Kidney (tissue), 14 donors: ENCODE data around the gene SMAGP. TPM values are rescaled to one million over a fixed set of nuclear protein-coding genes. Genes with fewer than 3 reads are reported as not detected.

Experiments used
- DNase-seq, 5 donors: peaks; one replicate each; pipeline ENCODE4 v3.0.0-alpha.2; 2013 to 2020
- FAIRE-seq: peaks from 2 replicates; lab custom pipeline; 2012; peaks lifted over from hg19 to GRCh38; lab: Jason Lieb, UNC
- H3K27ac ChIP-seq, 2 donors: one replicate each; pipeline ENCODE4 v1.7.0; 2013; ENCODE audit warnings: low read depth in 2 of 2, low read length in 2 of 2, inconsistent platforms in 1 of 2
- H3K27me3 ChIP-seq: one replicate; pipeline ENCODE4 v1.7.1; 2013; ENCODE audit warnings: low read length, inconsistent platforms; ENCODE audit not compliant: control insufficient read depth, insufficient read depth
- H3K36me3 ChIP-seq, 3 donors: one replicate each; pipeline versions ENCODE4 v1.7.0 to v1.7.1; 2013; ENCODE audit warnings: low read length in 3 of 3, control low read depth in 1 of 3, inconsistent platforms in 1 of 3; ENCODE audit not compliant: insufficient read depth in 3 of 3, control insufficient read depth in 2 of 3
- H3K4me1 ChIP-seq, 3 donors: one replicate each; pipeline versions ENCODE4 v1.7.0 to v1.7.1; 2013; ENCODE audit warnings: low read length in 3 of 3, inconsistent platforms in 1 of 3, low read depth in 1 of 3; ENCODE audit not compliant: control insufficient read depth in 2 of 3, insufficient read depth in 2 of 3
- H3K4me3 ChIP-seq, 3 donors: one replicate each; pipeline versions ENCODE4 v1.7.0 to v1.8.1; 2013; ENCODE audit warnings: low read length in 3 of 3, control low read depth in 1 of 3, inconsistent platforms in 1 of 3
- H3K9ac ChIP-seq, 3 donors: one replicate each; pipeline versions ENCODE4 v1.7.0 to v1.7.1; 2013; ENCODE audit warnings: low read length in 3 of 3, control low read depth in 1 of 3, inconsistent platforms in 1 of 3
- H3K9me3 ChIP-seq, 3 donors: one replicate each; pipeline versions ENCODE4 v1.7.0 to v1.7.1; 2013; ENCODE audit warnings: low read length in 3 of 3, control low read depth in 1 of 3, inconsistent platforms in 1 of 3; ENCODE audit not compliant: control insufficient read depth in 2 of 3, insufficient read depth in 1 of 3
- intact Hi-C: fragments of 100-400 bp; cut with DNase I; formaldehyde crosslinking; loops from one replicate; pipeline ENCODE4 v1.11.1; 2022
- polyA plus RNA-seq: library from polyadenylated mRNA; stranded (reverse); fragments of 350-450 nt; fragmentation: Illumina TruSeq; extraction: RNeasy Lipid Tissue Mini Kit (QIAGEN cat#74804); gene quantifications from one replicate; pipeline ENCODE4 v1.2.3, GENCODE V29; 2014; ENCODE audit warnings: low read depth, low replicate concordance; ENCODE audit not compliant: insufficient read depth
- total RNA-seq: library from RNA; stranded (reverse); fragmentation: NEBNext Ultra II Directional; extraction: Animal tissue kit (Norgen Biotek cat#: 25700); gene quantifications from one replicate; pipeline ENCODE4 v1.2.1, GENCODE V29; 2021
- TF ChIP-seq, protein P1 (sequence below): IDR thresholded peaks from 3 replicates; pipeline ENCODE4 v1.5.1; 2012; ENCODE audit warnings: mild to moderate bottlenecking, moderate library complexity, borderline replicate concordance; ENCODE audit not compliant: insufficient read depth; ENCODE audit errors: extremely low read depth
- donor health status: control.
- donor health status: control.
- donor health status: control.
- donor health status: control.
- donor health status: control.
- donor health status: DM: yes; HTN: yes; CAD: no.
- donor health status: Normal renal cell carcinoma (clear cell type).

The SMAGP gene
- total and polyA plus RNA-seq, 2 donors from 2014 or later = 22.8 to 28.5 TPM

DNA sequence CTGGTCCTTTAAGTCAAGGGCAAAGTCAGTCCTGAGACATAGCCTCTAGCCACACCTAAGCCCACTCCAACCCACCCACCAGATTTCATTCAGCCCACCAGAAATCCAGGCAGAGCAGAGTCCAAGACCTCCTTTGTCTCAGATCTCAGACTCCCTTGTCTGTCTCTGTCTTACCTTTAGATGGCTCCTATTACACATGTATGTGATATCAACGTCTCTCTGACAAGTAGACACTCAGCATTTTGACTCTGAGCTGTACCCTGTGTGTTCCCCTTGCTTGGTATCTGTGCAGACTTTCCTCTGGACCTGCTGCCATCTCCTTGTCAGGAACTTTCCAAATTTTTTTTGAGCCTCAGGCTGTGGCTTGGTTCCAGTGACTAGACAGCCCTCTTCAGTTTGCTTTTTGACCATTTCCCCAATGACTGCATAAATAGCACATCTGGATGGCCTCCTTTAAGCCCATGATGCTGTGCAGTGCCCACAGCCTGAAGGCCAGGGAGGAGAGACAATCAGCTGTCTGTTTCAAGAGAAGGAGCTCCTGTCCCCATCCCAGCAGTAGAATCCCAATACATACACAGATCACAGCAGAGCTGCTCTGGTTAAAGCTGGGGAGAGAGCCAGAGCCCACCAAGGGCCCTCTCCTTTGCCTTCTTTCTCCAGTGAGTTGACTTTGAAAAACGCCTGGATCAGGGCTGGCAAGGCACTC, 59.4 kb downstream of the SMAGP start:
- Histone ChIP-seq H3K36me3 (no peaks in the 10 kb centered on the region), H3K27me3 (no peaks in the 10 kb centered on the region), H3K9ac (no peak overlapping the region), H3K9me3 (no peaks in the 10 kb centered on the region), H3K4me3 (no peak overlapping the region), H3K27ac (no peak overlapping the region), H3K4me1 (no peaks in the 10 kb centered on the region)
- intact Hi-C loops = no loop called here
- DNase-seq = peak in 1 of 5 donors; percentile 12
- FAIRE-seq = no peak
- TF ChIP-seq, protein P1, sequence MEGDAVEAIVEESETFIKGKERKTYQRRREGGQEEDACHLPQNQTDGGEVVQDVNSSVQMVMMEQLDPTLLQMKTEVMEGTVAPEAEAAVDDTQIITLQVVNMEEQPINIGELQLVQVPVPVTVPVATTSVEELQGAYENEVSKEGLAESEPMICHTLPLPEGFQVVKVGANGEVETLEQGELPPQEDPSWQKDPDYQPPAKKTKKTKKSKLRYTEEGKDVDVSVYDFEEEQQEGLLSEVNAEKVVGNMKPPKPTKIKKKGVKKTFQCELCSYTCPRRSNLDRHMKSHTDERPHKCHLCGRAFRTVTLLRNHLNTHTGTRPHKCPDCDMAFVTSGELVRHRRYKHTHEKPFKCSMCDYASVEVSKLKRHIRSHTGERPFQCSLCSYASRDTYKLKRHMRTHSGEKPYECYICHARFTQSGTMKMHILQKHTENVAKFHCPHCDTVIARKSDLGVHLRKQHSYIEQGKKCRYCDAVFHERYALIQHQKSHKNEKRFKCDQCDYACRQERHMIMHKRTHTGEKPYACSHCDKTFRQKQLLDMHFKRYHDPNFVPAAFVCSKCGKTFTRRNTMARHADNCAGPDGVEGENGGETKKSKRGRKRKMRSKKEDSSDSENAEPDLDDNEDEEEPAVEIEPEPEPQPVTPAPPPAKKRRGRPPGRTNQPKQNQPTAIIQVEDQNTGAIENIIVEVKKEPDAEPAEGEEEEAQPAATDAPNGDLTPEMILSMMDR = no peak

DNA sequence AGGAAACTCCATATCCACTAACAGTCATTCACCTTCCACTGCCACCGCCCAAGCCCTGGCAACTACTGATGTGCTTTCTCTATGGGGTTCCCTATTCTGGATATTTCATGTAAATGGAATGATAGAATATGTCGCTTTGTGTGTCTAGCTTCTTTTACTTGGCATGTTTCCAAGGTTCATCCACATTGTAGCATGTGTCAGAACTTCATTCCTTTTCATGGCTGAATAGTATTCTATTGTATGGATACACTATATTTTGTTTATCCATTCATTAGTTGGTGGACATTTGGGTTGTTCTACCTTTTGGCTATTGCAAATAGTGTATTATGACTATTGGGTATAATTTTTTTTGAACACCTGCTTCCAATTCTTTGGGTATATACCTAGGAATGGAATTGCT, 61.0 kb downstream of the SMAGP start:
- Histone ChIP-seq H3K36me3 (no peaks in the 10 kb centered on the region), H3K27ac (no peak overlapping the region), H3K27me3 (no peaks in the 10 kb centered on the region), H3K4me3 (no peak overlapping the region), H3K9me3 (no peaks in the 10 kb centered on the region), H3K9ac (no peak overlapping the region), H3K4me1 (no peaks in the 10 kb centered on the region)
- DNase-seq (peak in 1 of 5 donors; percentile 21), FAIRE-seq (no peak)
- intact Hi-C loops = no loop called here
- TF ChIP-seq, protein P1 = no peak

DNA sequence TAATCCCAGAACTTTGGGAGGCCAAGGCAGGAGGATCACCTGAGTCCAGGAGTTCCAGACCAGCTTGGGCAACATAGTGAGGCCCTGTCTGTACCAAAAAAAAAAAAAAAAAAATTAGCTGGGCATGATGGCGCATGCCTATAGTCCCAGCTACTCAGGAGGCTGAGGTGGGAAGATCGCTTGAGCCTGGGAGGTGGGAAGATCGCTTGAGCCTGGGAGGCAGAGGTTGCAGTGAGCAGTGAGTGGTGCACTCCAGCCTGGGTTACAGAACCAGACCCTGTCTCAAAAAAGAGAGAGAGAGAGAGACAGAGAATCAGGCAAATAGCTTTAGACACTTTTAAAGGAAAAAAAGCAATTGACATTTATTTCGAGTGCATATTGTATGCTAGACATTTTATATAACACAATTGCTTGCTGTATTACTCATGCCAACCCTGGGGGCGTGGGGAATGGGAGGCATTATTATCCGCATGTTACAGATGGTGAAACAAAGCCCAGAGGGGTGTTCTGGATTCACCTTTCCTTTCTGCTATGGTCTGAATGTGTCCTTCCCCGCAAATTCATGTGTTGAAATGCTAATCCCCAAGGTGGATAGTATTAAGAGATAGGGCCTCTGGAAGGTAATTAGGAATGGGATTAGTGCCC, 62.1 kb downstream of the SMAGP start:
- FAIRE-seq = no peak
- no peaks in the 10 kb centered on the region for H3K36me3 ChIP-seq
- intact Hi-C loops = no loop called here
- peak in 1 of 5 donors; percentile 11 for DNase-seq
- no peaks in the 10 kb centered on the region for H3K27me3 ChIP-seq
- TF ChIP-seq, protein P1 = no peak
- H3K27ac ChIP-seq = no peak overlapping the region
- H3K9me3 ChIP-seq = no peaks in the 10 kb centered on the region
- no peak overlapping the region for H3K4me3 ChIP-seq
- no peak overlapping the region for H3K9ac ChIP-seq
- no peaks in the 10 kb centered on the region for H3K4me1 ChIP-seq
